IPS-18c (cell line): Measurements from ENCODE around the gene SDF2L1.
"Not testable (repeated sequence)": the region's sequence is repeated elsewhere in the genome, so short reads cannot be mapped to it uniquely, and the experiment has no call there.

Source experiments
- H3K4me3 ChIP-seq: 2 replicates; pipeline ENCODE4 v1.7.0; 2013; ENCODE audit warnings: low read depth, mild to moderate bottlenecking, low read length, moderate library complexity; ENCODE audit not compliant: insufficient read depth
- H3K9me3 ChIP-seq: one replicate; pipeline ENCODE4 v1.6.1; 2013; ENCODE audit warnings: mild to moderate bottlenecking, low read length, moderate library complexity; ENCODE audit not compliant: control insufficient read depth, insufficient read depth

The SDF2L1 gene

GRCh38 chr22:21613553-21614233, 28.4 kb upstream of the SDF2L1 start:
- Histone ChIP-seq H3K4me3 (no peak overlapping the region), H3K9me3 (no peaks in the 10 kb centered on the region)

- no peaks in the 10 kb centered on the region for H3K9me3 ChIP-seq
- H3K4me3 ChIP-seq, result no peak overlapping the region
These were observed 26.4 kb upstream of the SDF2L1 start for GRCh38 chr22:21615731-21616130.

GRCh38 chr22:21617337-21617736, 24.8 kb upstream of the SDF2L1 start:
- H3K9me3 ChIP-seq, H3K4me3 ChIP-seq: not testable (repeated sequence)

GRCh38 chr22:21621025-21621424, 21.1 kb upstream of the SDF2L1 start:
- H3K9me3 ChIP-seq, result no peaks in the 10 kb centered on the region

GRCh38 chr22:21622011-21622918, 19.8 kb upstream of the SDF2L1 start:
- Histone ChIP-seq H3K4me3 (no peak overlapping the region), H3K9me3 (peaks cover 2% of the 10 kb centered on the region)

More at GRCh38 chr22:21621025-21621424, 21.1 kb upstream of the SDF2L1 start:
- H3K4me3 ChIP-seq, result no peak overlapping the region

- Histone ChIP-seq H3K9me3 (peaks cover 2% of the 10 kb centered on the region), H3K4me3 (no peak overlapping the region)
These were observed 19.0 kb upstream of the SDF2L1 start for GRCh38 chr22:21622919-21623647.

- peaks cover 2% of the 10 kb centered on the region for H3K9me3 ChIP-seq
These were observed 18.5 kb upstream of the SDF2L1 start for GRCh38 chr22:21623648-21623970.

GRCh38 chr22:21624120-21624879, 17.8 kb upstream of the SDF2L1 start:
- Histone ChIP-seq H3K4me3 (no peak overlapping the region), H3K9me3 (peaks cover 2% of the 10 kb centered on the region)

More at GRCh38 chr22:21623648-21623970, 18.5 kb upstream of the SDF2L1 start:
- H3K4me3 ChIP-seq, result no peak overlapping the region

- Histone ChIP-seq H3K4me3 (no peak overlapping the region), H3K9me3 (peaks cover 4% of the 10 kb centered on the region)
These were observed 17.0 kb upstream of the SDF2L1 start for GRCh38 chr22:21624880-21625791.

- H3K4me3 ChIP-seq, result no peak overlapping the region
- H3K9me3 ChIP-seq, result peaks cover 4% of the 10 kb centered on the region
These were observed 15.9 kb upstream of the SDF2L1 start for GRCh38 chr22:21626073-21626734.

GRCh38 chr22:21626735-21627469, 15.2 kb upstream of the SDF2L1 start:
- no peak overlapping the region for H3K4me3 ChIP-seq
- H3K9me3 ChIP-seq, result peaks cover 6% of the 10 kb centered on the region

- H3K9me3 ChIP-seq, result peaks cover 6% of the 10 kb centered on the region
- peak overlapping the region; percentile 99 for H3K4me3 ChIP-seq
These were observed 13.5 kb upstream of the SDF2L1 start for GRCh38 chr22:21628386-21629254.

GRCh38 chr22:21629255-21630149, 12.6 kb upstream of the SDF2L1 start, which contains the start of gene YDJC:
Gene YDJC, minus strand, starts transcription at chr22:21630022. Its CDS starts 8 bp downstream, at chr22:21630014.
- H3K4me3 ChIP-seq, result peak within 1 kb of the TSS; percentile 99
- peaks cover 6% of the 10 kb centered on the region for H3K9me3 ChIP-seq
